OCI-LY7 (cell line): Measurements from ENCODE around the gene ALOX5.

ENCODE experiments used
- EZH2phosphoT487 ChIP-seq: fragments of 200-600 bp; sonication (generic); IDR thresholded peaks from 2 replicates; pipeline ENCODE4 v1.6.1; 2018; ENCODE audit warnings: low read depth, borderline replicate concordance, mild to moderate bottlenecking, mixed run types, antibody characterized with exemption, low read length, moderate library complexity, mixed read lengths
- TF ChIP-seq, protein P1 (sequence below): fragments of 200-600 bp; sonication (generic); conservative IDR thresholded peaks from 2 replicates; pipeline ENCODE4 v1.5.1; 2014; ENCODE audit warnings: mild to moderate bottlenecking, antibody characterized with exemption, low read length, moderate library complexity, mixed read lengths

DNA sequence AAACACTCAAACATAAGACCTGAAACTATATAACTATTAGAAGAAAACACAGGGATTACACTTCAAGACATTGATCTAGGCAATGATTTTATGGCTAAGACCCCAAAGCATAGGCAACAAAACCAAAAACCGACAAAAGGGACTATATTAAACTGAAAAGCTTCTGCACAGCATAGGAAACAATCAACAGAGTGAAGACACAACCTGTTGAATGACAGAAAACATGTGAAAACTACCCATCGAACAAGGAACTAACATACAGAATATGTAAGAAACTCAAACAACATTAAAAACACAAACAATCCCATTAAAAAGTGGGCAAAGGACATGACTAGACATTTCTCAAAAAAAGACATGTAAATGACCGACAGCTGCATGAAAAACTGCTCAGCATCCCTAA is 109.0 kb downstream of the ALOX5 start:
- TF ChIP-seq, protein P1, sequence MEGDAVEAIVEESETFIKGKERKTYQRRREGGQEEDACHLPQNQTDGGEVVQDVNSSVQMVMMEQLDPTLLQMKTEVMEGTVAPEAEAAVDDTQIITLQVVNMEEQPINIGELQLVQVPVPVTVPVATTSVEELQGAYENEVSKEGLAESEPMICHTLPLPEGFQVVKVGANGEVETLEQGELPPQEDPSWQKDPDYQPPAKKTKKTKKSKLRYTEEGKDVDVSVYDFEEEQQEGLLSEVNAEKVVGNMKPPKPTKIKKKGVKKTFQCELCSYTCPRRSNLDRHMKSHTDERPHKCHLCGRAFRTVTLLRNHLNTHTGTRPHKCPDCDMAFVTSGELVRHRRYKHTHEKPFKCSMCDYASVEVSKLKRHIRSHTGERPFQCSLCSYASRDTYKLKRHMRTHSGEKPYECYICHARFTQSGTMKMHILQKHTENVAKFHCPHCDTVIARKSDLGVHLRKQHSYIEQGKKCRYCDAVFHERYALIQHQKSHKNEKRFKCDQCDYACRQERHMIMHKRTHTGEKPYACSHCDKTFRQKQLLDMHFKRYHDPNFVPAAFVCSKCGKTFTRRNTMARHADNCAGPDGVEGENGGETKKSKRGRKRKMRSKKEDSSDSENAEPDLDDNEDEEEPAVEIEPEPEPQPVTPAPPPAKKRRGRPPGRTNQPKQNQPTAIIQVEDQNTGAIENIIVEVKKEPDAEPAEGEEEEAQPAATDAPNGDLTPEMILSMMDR, result no peak
- TF ChIP-seq EZH2phosphoT487, result no peak
